ENCODE results near the gene RABAC1.

The RABAC1 gene

GRCh38 chr19:41988947-41989346 is 29.8 kb upstream of the RABAC1 start:
- DNase-seq (ENCODE audit: low spot score): no peak

GRCh38 chr19:41987141-41987860 is 28.2 kb upstream of the RABAC1 start:
- no peak for DNase-seq (ENCODE audit: low spot score)

GRCh38 chr19:41984961-41985360 is 25.8 kb upstream of the RABAC1 start:
- no peak for DNase-seq (ENCODE audit: low spot score)

GRCh38 chr19:41981724-41982123 is 22.6 kb upstream of the RABAC1 start:
- DNase-seq (ENCODE audit: low spot score): no peak

- no peak for DNase-seq (ENCODE audit: low spot score)
Measured at GRCh38 chr19:41978470-41978869, 19.3 kb upstream of the RABAC1 start.

GRCh38 chr19:41977916-41978315 is 18.8 kb upstream of the RABAC1 start:
- DNase-seq (ENCODE audit: low spot score): no peak

GRCh38 chr19:41974652-41975051 is 15.5 kb upstream of the RABAC1 start:
- no peak for DNase-seq (ENCODE audit: low spot score)

- DNase-seq (ENCODE audit: low spot score): no peak
Measured at GRCh38 chr19:41971363-41971762, 12.2 kb upstream of the RABAC1 start.

- no peak for DNase-seq (ENCODE audit: low spot score)
Measured at GRCh38 chr19:41969772-41970458, 10.8 kb upstream of the RABAC1 start.

GRCh38 chr19:41968751-41969595 is 9.9 kb upstream of the RABAC1 start:
- no peak for DNase-seq (ENCODE audit: low spot score)

- no peak for DNase-seq (ENCODE audit: low spot score)
Measured at GRCh38 chr19:41967054-41967783, 8.1 kb upstream of the RABAC1 start.

- no peak for DNase-seq (ENCODE audit: low spot score)
Measured at GRCh38 chr19:41965106-41965505, 6.0 kb upstream of the RABAC1 start.

GRCh38 chr19:41960973-41961372 is 1.9 kb upstream of the RABAC1 start:
- DNase-seq (ENCODE audit: low spot score): no peak

- DNase-seq (ENCODE audit: low spot score): peak; percentile 29
Measured at GRCh38 chr19:41958367-41959055, 610 bp downstream of the RABAC1 start.

GRCh38 chr19:41957838-41958366 is 1.2 kb downstream of the RABAC1 start:
- peak; percentile 75 for DNase-seq (ENCODE audit: low spot score)

- DNase-seq (ENCODE audit: low spot score): no peak
Measured at GRCh38 chr19:41957161-41957837, 1.8 kb downstream of the RABAC1 start.

GRCh38 chr19:41956621-41957020 is 2.5 kb downstream of the RABAC1 start:
- no peak for DNase-seq (ENCODE audit: low spot score)

GRCh38 chr19:41955521-41955920 is 3.6 kb downstream of the RABAC1 start:
- DNase-seq (ENCODE audit: low spot score): no peak

GRCh38 chr19:41951686-41952172 is 7.4 kb downstream of the RABAC1 start:
- DNase-seq (ENCODE audit: low spot score): peak; percentile 72

GRCh38 chr19:41947091-41947490 is 12.0 kb downstream of the RABAC1 start:
- no peak for DNase-seq (ENCODE audit: low spot score)

All from pons (tissue), 1 donor.